Keratinocyte (primary cell): ENCODE measurements around the gene EXOC6B.

Experiments used
- EZH2 ChIP-seq: IDR thresholded peaks from one replicate; pipeline ENCODE4 v1.6.1; 2012; ENCODE audit warnings: inconsistent platforms, mild to moderate bottlenecking, low read length, moderate library complexity
- TF ChIP-seq, protein P1 (sequence below), 3 experiments: IDR thresholded peaks in 1 of 3; conservative IDR thresholded peaks in 1 of 3; optimal IDR thresholded peaks in 1 of 3; 2 replicates in 2 of 3; 3 replicates in 1 of 3; pipeline versions ENCODE3 to v1.5.1; 2011; ENCODE audit warnings: low read length in 3 of 3, mild to moderate bottlenecking in 3 of 3, moderate library complexity in 2 of 3, control low read depth in 1 of 3, inconsistent platforms in 1 of 3; ENCODE audit not compliant: insufficient read depth in 2 of 3; ENCODE audit errors: extremely low read depth in 1 of 3

DNA sequence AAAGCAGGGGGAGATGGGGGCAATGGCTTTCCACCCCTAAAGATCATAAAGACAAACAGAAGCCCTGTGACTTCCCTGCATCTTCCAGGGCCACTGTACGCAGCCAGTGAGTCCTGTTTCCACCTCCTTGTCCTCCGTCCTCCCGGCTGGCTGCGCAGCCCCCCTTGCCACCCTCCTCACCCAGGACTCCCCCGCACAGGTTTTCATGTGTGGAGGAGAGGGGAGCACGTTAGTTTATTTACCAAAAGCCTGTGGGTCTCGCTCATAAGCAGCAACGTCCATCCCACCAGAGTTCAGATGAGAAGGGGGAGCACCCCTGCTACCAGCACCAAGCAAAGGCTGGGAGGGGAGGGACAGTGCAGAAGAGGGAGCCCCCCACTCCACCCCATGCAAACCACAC lies 689.9 kb downstream of the EXOC6B start:
- TF ChIP-seq, protein P1, sequence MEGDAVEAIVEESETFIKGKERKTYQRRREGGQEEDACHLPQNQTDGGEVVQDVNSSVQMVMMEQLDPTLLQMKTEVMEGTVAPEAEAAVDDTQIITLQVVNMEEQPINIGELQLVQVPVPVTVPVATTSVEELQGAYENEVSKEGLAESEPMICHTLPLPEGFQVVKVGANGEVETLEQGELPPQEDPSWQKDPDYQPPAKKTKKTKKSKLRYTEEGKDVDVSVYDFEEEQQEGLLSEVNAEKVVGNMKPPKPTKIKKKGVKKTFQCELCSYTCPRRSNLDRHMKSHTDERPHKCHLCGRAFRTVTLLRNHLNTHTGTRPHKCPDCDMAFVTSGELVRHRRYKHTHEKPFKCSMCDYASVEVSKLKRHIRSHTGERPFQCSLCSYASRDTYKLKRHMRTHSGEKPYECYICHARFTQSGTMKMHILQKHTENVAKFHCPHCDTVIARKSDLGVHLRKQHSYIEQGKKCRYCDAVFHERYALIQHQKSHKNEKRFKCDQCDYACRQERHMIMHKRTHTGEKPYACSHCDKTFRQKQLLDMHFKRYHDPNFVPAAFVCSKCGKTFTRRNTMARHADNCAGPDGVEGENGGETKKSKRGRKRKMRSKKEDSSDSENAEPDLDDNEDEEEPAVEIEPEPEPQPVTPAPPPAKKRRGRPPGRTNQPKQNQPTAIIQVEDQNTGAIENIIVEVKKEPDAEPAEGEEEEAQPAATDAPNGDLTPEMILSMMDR (optimal IDR thresholded peaks at IDR 0.05 in 1 of 3, IDR thresholded peaks at IDR 0.05 in 1 of 3, conservative IDR thresholded peaks at IDR 0.05 in 1 of 3; ENCODE audit: extremely low read depth in 1 of 3, insufficient read depth in 2 of 3, low read length in 3 of 3), result no peak
- no peak for TF ChIP-seq EZH2
